ENCODE data around the gene LCT. TPM values are rescaled to one million over a fixed set of nuclear protein-coding genes. Genes with fewer than 3 reads are reported as not detected.

The LCT gene
- polyA plus RNA-seq, 5 donors = 0.05 to 0.23 (median 0.12) TPM

- peak; percentile 78 to 79 for DNase-seq
Observed at GRCh38 chr2:135742325-135742757, 94.6 kb downstream of the LCT start.

- peak; percentile 97 to 99 for DNase-seq
Observed at GRCh38 chr2:135741395-135742324, 95.3 kb downstream of the LCT start, which contains the start of gene UBXN4. UBXN4 (plus strand) TSS chr2:135741855; CDS start chr2:135741930, 75 bp downstream.

DNA sequence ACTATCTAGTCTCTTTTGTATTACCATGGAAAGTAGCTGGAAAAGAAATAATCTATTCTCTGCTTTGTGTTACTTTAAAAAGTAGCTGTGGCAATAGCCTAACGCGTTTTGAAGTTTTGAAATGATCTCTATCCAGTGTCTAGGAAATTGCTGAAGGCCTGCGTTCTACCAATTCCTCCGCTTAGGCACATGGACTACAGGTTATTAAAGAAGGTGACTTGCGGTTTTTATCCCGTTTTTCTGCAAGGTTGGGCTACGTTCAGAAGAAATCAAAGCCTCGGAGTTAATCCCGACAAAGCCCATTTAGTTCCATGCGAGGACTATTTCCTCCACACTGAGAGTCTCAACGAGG is 96.0 kb downstream of the LCT start:
- no peak for DNase-seq

GRCh38 chr2:135740206-135740605 is 96.8 kb downstream of the LCT start:
- no peak for DNase-seq

Other genes with a start within 250 kb of the LCT start
- gene UBXN4, start 95.3 kb downstream of the LCT start, polyA plus RNA-seq (ENCODE audit: insufficient read depth in 1 of 5, insufficient read length in 5 of 5, low replicate concordance in 1 of 5) = 100 to 1,000 TPM; 106 to 169 (median 144) TPM
- 10 to 100 TPM; 45.6 to 65.4 (median 48.8) TPM for gene MCM6, start 39.3 kb upstream of the LCT start, polyA plus RNA-seq (ENCODE audit: insufficient read depth in 1 of 5, insufficient read length in 5 of 5, low replicate concordance in 1 of 5)
- gene DARS1, start 148.4 kb upstream of the LCT start, polyA plus RNA-seq (ENCODE audit: insufficient read depth in 1 of 5, insufficient read length in 5 of 5, low replicate concordance in 1 of 5) = 100 to 1,000 TPM; 103 to 175 (median 147) TPM

Data from right lung (tissue), 5 donors.